T-cell (primary cell): ENCODE results near the gene BAAT. TPM values are rescaled to one million over a fixed set of nuclear protein-coding genes. Genes with fewer than 3 reads are reported as not detected.
"Not testable (repeated sequence)": the region's sequence is repeated elsewhere in the genome, so short reads cannot be mapped to it uniquely, and the experiment has no call there.

ENCODE experiments used
- ATAC-seq, 4 experiments: fragments of 200-7000 bp in 3 of 4; fragments of 150-1000 bp in 1 of 4; cut with Tn5 transposase; replicated peaks in 1 of 4; 1 replicate in 3 of 4; 2 replicates in 1 of 4; pipeline ENCODE4 v1.10.0; 2021; ENCODE audit warnings: moderate library complexity in 3 of 4, mild to moderate bottlenecking in 2 of 4, moderate number of reproducible peaks in 1 of 4
- CTCF ChIA-PET, 2 donors: fragments of 300-600 bp; sonication (Branson Sonifier 250); formaldehyde crosslinking; loops; one replicate each; lab custom pipeline; 2022; ENCODE audit warnings: antibody characterized with exemption in 2 of 2; lab: Charles Lee
- POLR2A ChIA-PET, 2 donors: fragments of 300-600 bp; sonication (Branson Sonifier 250); formaldehyde crosslinking; loops; one replicate each; lab custom pipeline; 2022; ENCODE audit warnings: antibody characterized with exemption in 2 of 2; lab: Charles Lee
- DNase-seq, 35 experiments: peaks; one replicate each; pipeline versions ENCODE4 v3.0.0 to v3.0.0-alpha.2; 2013 to 2023
- H3K27ac ChIP-seq: one replicate; pipeline ENCODE4 v1.5.1; 2013; ENCODE audit warnings: low read length
- H3K27me3 ChIP-seq, 2 experiments: replicated peaks in 1 of 2; 1 replicate in 1 of 2; 2 replicates in 1 of 2; pipeline versions ENCODE4 v1.6.1 to v1.7.0; 2013; ENCODE audit warnings: low read length in 1 of 2, mixed read lengths in 1 of 2; ENCODE audit not compliant: control insufficient read depth in 2 of 2, insufficient read depth in 2 of 2; ENCODE audit errors: extremely low read depth in 1 of 2
- H3K36me3 ChIP-seq, 2 donors: 1 replicate in 1 of 2; 2 replicates in 1 of 2; pipeline versions ENCODE4 v1.6.1 to v1.7.0; 2013; ENCODE audit warnings: low read length in 1 of 2; ENCODE audit not compliant: control insufficient read depth in 2 of 2, insufficient read depth in 1 of 2; ENCODE audit errors: extremely low read depth in 1 of 2
- H3K4me1 ChIP-seq, 2 experiments: 1 replicate in 1 of 2; 2 replicates in 1 of 2; pipeline versions ENCODE4 v1.6.1 to v1.7.0; 2013; ENCODE audit warnings: low read length in 2 of 2, mixed read lengths in 1 of 2; ENCODE audit not compliant: insufficient read depth in 2 of 2, control insufficient read depth in 1 of 2; ENCODE audit errors: extremely low read depth in 1 of 2
- H3K4me3 ChIP-seq, 2 donors: 1 replicate in 1 of 2; 2 replicates in 1 of 2; pipeline versions ENCODE4 v1.5.1 to v1.7.0; 2013; ENCODE audit warnings: mild to moderate bottlenecking in 2 of 2, low read length in 1 of 2, moderate library complexity in 1 of 2; ENCODE audit not compliant: control insufficient read depth in 1 of 2; ENCODE audit errors: extremely low read depth in 1 of 2
- H3K9me3 ChIP-seq: 2 replicates; pipeline ENCODE4 v1.7.0; 2013
- H3K27ac Mint-ChIP-seq, 2 donors: one replicate each; pipeline ENCODE4 v1.8.0; 2020 to 2021; ENCODE audit warnings: mild to moderate bottlenecking in 2 of 2, mixed read lengths in 2 of 2
- H3K27me3 Mint-ChIP-seq, 2 donors: one replicate each; pipeline ENCODE4 v1.8.0; 2021 to 2022; ENCODE audit warnings: mixed read lengths in 2 of 2
- H3K36me3 Mint-ChIP-seq: one replicate; pipeline ENCODE4 v1.8.0; 2021; ENCODE audit warnings: mixed read lengths
- H3K4me1 Mint-ChIP-seq, 3 donors: one replicate each; pipeline ENCODE4 v1.8.0; 2020 to 2022; ENCODE audit warnings: mixed read lengths in 3 of 3, mild to moderate bottlenecking in 1 of 3
- H3K4me3 Mint-ChIP-seq, 3 donors: one replicate each; pipeline ENCODE4 v1.8.0; 2020 to 2022; ENCODE audit warnings: mild to moderate bottlenecking in 3 of 3, mixed read lengths in 3 of 3, moderate library complexity in 3 of 3
- H3K9me3 Mint-ChIP-seq, 3 donors: one replicate each; pipeline ENCODE4 v1.8.0; 2020 to 2022; ENCODE audit warnings: mixed read lengths in 3 of 3
- WGBS: methylation state at CpG from one replicate; pipeline ENCODE4 v1.1.5; 2013; ENCODE audit warnings: missing lambda C conversion rate; ENCODE audit not compliant: insufficient coverage; 5-methylcytosine and 5-hydroxymethylcytosine counted together
- total RNA-seq, 35 experiments: library from RNA in 6 of 35; stranded (reverse) in 6 of 35; fragments of 120-200 nt in 1 of 35; gene quantifications; one replicate each; pipeline versions ENCODE4 v1.2.1 to v1.2.4 and lab custom pipeline; 2013 to 2026

The BAAT gene
- under 1 TPM in 3 of 5 donors, not detected in 2; 0.13 to 0.36 (median 0.35) TPM for total RNA-seq
- not detected for total RNA-seq (2013)
- 0.14 to 1.7 (median 0.69) reads per million in 29 experiments for total RNA-seq (lab: John Stamatoyannopoulos, UW)

- ATAC-seq, H3K27ac ChIP-seq, CTCF ChIA-PET, H3K4me1 ChIP-seq, POLR2A ChIA-PET, H3K27me3 ChIP-seq, H3K4me3 ChIP-seq, H3K4me3 Mint-ChIP-seq, H3K27ac Mint-ChIP-seq, H3K27me3 Mint-ChIP-seq, DNase-seq, H3K9me3 ChIP-seq: not testable (repeated sequence)
- WGBS, result 98% methylated on average over 6 of the region's 11 CpGs
- H3K4me1 Mint-ChIP-seq, result peaks cover 5 to 10% (median 7%) of the 10 kb centered on the region in 3 donors
- peaks cover 22% of the 10 kb centered on the region for H3K36me3 Mint-ChIP-seq
- H3K36me3 ChIP-seq, result peaks cover 0 to 11% of the 10 kb centered on the region in 2 donors
- peaks cover 6 to 13% (median 7%) of the 10 kb centered on the region in 3 donors for H3K9me3 Mint-ChIP-seq
Measured at GRCh38 chr9:101384873-101385536, at the start of gene BAAT. TSS of gene BAAT (minus strand) at chr9:101385006. CDS start at chr9:101371404, 13,602 bp downstream.

- ChIA-PET POLR2A (no interaction called here), CTCF (no interaction called here)
- Histone ChIP-seq H3K27me3 (peaks cover 2 to 8% of the 10 kb centered on the region in 2 experiments), H3K27ac (no peak overlapping the region), H3K36me3 (no peaks in the 10 kb centered on the region), H3K9me3 (no peaks in the 10 kb centered on the region), H3K4me1 (no peaks in the 10 kb centered on the region), H3K4me3 (no peak overlapping the region)
- H3K27me3 Mint-ChIP-seq, result peaks cover 20 to 28% of the 10 kb centered on the region in 2 donors
- no peaks in the 10 kb centered on the region for H3K9me3 Mint-ChIP-seq
- no peak overlapping the region for H3K4me3 Mint-ChIP-seq
- DNase-seq (no peak), ATAC-seq (no peak)
- no CpG with 5 or more reads among the region's 3 CpGs for WGBS
- H3K4me1 Mint-ChIP-seq, result no peaks in the 10 kb centered on the region
- H3K36me3 Mint-ChIP-seq, result no peaks in the 10 kb centered on the region
- no peak overlapping the region for H3K27ac Mint-ChIP-seq
Measured at GRCh38 chr9:101433229-101433628, 48.4 kb upstream of the BAAT start.

GRCh38 chr9:101432740-101433139 is 47.9 kb upstream of the BAAT start:
- Histone ChIP-seq H3K27ac (no peak overlapping the region), H3K27me3 (peaks cover 2 to 8% of the 10 kb centered on the region in 2 experiments), H3K4me1 (no peaks in the 10 kb centered on the region), H3K9me3 (no peaks in the 10 kb centered on the region), H3K4me3 (no peak overlapping the region), H3K36me3 (no peaks in the 10 kb centered on the region)
- WGBS, result no CpG with 5 or more reads among the region's 1 CpG
- no peaks in the 10 kb centered on the region for H3K9me3 Mint-ChIP-seq
- no peak overlapping the region for H3K4me3 Mint-ChIP-seq
- peaks cover 20 to 28% of the 10 kb centered on the region in 2 donors for H3K27me3 Mint-ChIP-seq
- ATAC-seq (no peak), DNase-seq (no peak)
- CTCF ChIA-PET, result no interaction called here
- H3K27ac Mint-ChIP-seq, result no peak overlapping the region
- H3K36me3 Mint-ChIP-seq, result no peaks in the 10 kb centered on the region
- no peaks in the 10 kb centered on the region for H3K4me1 Mint-ChIP-seq
- POLR2A ChIA-PET, result no interaction called here

- peaks cover 20 to 23% of the 10 kb centered on the region in 2 donors for H3K27me3 Mint-ChIP-seq
- no peaks in the 10 kb centered on the region for H3K9me3 Mint-ChIP-seq
- H3K9me3 ChIP-seq, result no peaks in the 10 kb centered on the region
Measured at GRCh38 chr9:101432171-101432570, 47.4 kb upstream of the BAAT start.

GRCh38 chr9:101429736-101430135 is 44.9 kb upstream of the BAAT start:
- H3K4me1 Mint-ChIP-seq, result no peaks in the 10 kb centered on the region
- H3K27ac Mint-ChIP-seq, result no peak overlapping the region
- H3K36me3 ChIP-seq, result no peaks in the 10 kb centered on the region
- no peaks in the 10 kb centered on the region for H3K9me3 Mint-ChIP-seq
- no peaks in the 10 kb centered on the region for H3K36me3 Mint-ChIP-seq
- POLR2A ChIA-PET, result no interaction called here
- H3K9me3 ChIP-seq, result no peaks in the 10 kb centered on the region
- H3K27me3 ChIP-seq, result peaks cover 0 to 11% of the 10 kb centered on the region in 2 experiments
- WGBS, result 100% methylated on average over 2 of the region's 7 CpGs
- no peak overlapping the region for H3K27ac ChIP-seq
- no peak overlapping the region for H3K4me3 ChIP-seq
- no peak for ATAC-seq
- H3K27me3 Mint-ChIP-seq, result peaks cover 7 to 18% of the 10 kb centered on the region in 2 donors
- no peak for DNase-seq
- H3K4me1 ChIP-seq, result no peaks in the 10 kb centered on the region
- H3K4me3 Mint-ChIP-seq, result no peak overlapping the region
- CTCF ChIA-PET, result no interaction called here

More at GRCh38 chr9:101432171-101432570, 47.4 kb upstream of the BAAT start:
- Histone ChIP-seq H3K36me3 (no peaks in the 10 kb centered on the region), H3K27me3 (peaks cover 1 to 11% of the 10 kb centered on the region in 2 experiments), H3K27ac (no peak overlapping the region), H3K4me1 (no peaks in the 10 kb centered on the region), H3K4me3 (no peak overlapping the region)
- CTCF ChIA-PET, result no interaction called here
- no peak for DNase-seq
- no peak overlapping the region for H3K27ac Mint-ChIP-seq
- POLR2A ChIA-PET, result no interaction called here
- no peaks in the 10 kb centered on the region for H3K4me1 Mint-ChIP-seq
- H3K36me3 Mint-ChIP-seq, result no peaks in the 10 kb centered on the region
- ATAC-seq, result no peak
- no peak overlapping the region for H3K4me3 Mint-ChIP-seq

- Mint-ChIP-seq H3K27ac (no peak overlapping the region), H3K9me3 (peaks cover 3 to 4% (median 3%) of the 10 kb centered on the region in 3 donors), H3K4me3 (no peak overlapping the region), H3K4me1 (no peaks in the 10 kb centered on the region), H3K36me3 (no peaks in the 10 kb centered on the region), H3K27me3 (peaks cover 6 to 18% of the 10 kb centered on the region in 2 donors)
- ChIA-PET CTCF (no interaction called here), POLR2A (no interaction called here)
- no peaks in the 10 kb centered on the region for H3K4me1 ChIP-seq
- H3K4me3 ChIP-seq, result no peak overlapping the region
- no peaks in the 10 kb centered on the region for H3K9me3 ChIP-seq
- WGBS, result 65% methylated on average over 2 of the region's 3 CpGs
- ATAC-seq (no peak), DNase-seq (no peak)
- peaks cover 0 to 9% of the 10 kb centered on the region in 2 experiments for H3K27me3 ChIP-seq
- no peaks in the 10 kb centered on the region for H3K36me3 ChIP-seq
- H3K27ac ChIP-seq, result no peak overlapping the region
Measured at GRCh38 chr9:101428909-101429308, 44.1 kb upstream of the BAAT start.
